DOHH2 (cell line): ENCODE results near the gene ST6GAL1.

ENCODE experiments used
- H3F3A ChIP-seq: fragments of 200-600 bp; sonication (generic), shearing (Covaris generic); 2 replicates; pipeline ENCODE4 v1.6.0; 2016; ENCODE audit warnings: antibody characterized with exemption, mild to moderate bottlenecking; ENCODE audit not compliant: control insufficient read depth, insufficient read depth
- H3K27ac ChIP-seq: fragments of 200-600 bp; sonication (generic); 2 replicates; pipeline ENCODE4 v1.5.1; 2014; ENCODE audit warnings: low read depth, mild to moderate bottlenecking, low read length, moderate library complexity
- H3K27me3 ChIP-seq: fragments of 200-600 bp; sonication (generic); 2 replicates; pipeline ENCODE4 v1.6.1; 2014; ENCODE audit warnings: mild to moderate bottlenecking, low read length, mixed read lengths; ENCODE audit not compliant: control insufficient read depth
- H3K36me3 ChIP-seq: fragments of 200-600 bp; sonication (generic); 2 replicates; pipeline ENCODE4 v1.6.1; 2014; ENCODE audit warnings: mild to moderate bottlenecking, low read length, moderate library complexity, mixed read lengths; ENCODE audit not compliant: control insufficient read depth
- H3K4me1 ChIP-seq: fragments of 200-600 bp; sonication (generic); 2 replicates; pipeline ENCODE4 v1.6.1; 2014; ENCODE audit warnings: mild to moderate bottlenecking, low read length, mixed read lengths; ENCODE audit not compliant: control insufficient read depth
- H3K4me2 ChIP-seq: fragments of 200-600 bp; sonication (generic); 2 replicates; pipeline ENCODE4 v1.6.0; 2014; ENCODE audit warnings: mild to moderate bottlenecking, low read length, moderate library complexity
- H3K4me3 ChIP-seq: fragments of 200-600 bp; sonication (generic); 2 replicates; pipeline ENCODE4 v1.5.1; 2014; ENCODE audit warnings: mild to moderate bottlenecking, low read length, mixed read lengths
- H3K79me2 ChIP-seq: fragments of 200-600 bp; sonication (generic); 2 replicates; pipeline ENCODE4 v1.6.1; 2014; ENCODE audit warnings: mild to moderate bottlenecking, low read length, mixed read lengths; ENCODE audit not compliant: control insufficient read depth
- H3K9me2 ChIP-seq: fragments of 200-600 bp; sonication (generic); replicated peaks from 2 replicates; pipeline ENCODE4 v1.6.1; 2014; ENCODE audit warnings: mild to moderate bottlenecking, low read length, mixed read lengths; ENCODE audit not compliant: control insufficient read depth
- H3K9me3 ChIP-seq: fragments of 200-600 bp; sonication (generic); 2 replicates; pipeline ENCODE4 v1.6.1; 2014; ENCODE audit warnings: antibody characterized with exemption, low read length, mixed read lengths; ENCODE audit not compliant: control insufficient read depth, insufficient read depth
- H4K20me1 ChIP-seq: fragments of 200-600 bp; sonication (generic); 2 replicates; pipeline ENCODE4 v1.6.0; 2014; ENCODE audit warnings: low read depth, mild to moderate bottlenecking, antibody characterized with exemption, low read length, moderate library complexity; ENCODE audit not compliant: control insufficient read depth, insufficient read depth
- EZH2phosphoT487 ChIP-seq: fragments of 200-600 bp; sonication (generic); IDR thresholded peaks from 2 replicates; pipeline ENCODE4 v1.6.1; 2017; ENCODE audit warnings: borderline replicate concordance, mild to moderate bottlenecking, antibody characterized with exemption, low read length, moderate library complexity, mixed read lengths
- TF ChIP-seq, protein P1 (sequence below): fragments of 200-600 bp; sonication (generic); IDR thresholded peaks from one replicate; pipeline ENCODE4 v1.5.1; 2014; ENCODE audit warnings: antibody characterized with exemption, mild to moderate bottlenecking, low read depth, low read length; ENCODE audit not compliant: poor library complexity, severe bottlenecking

The ST6GAL1 gene

GRCh38 chr3:186929685-186930084 lies 641 bp upstream of the ST6GAL1 start:
- peak overlapping the region; percentile 91 for H3K4me3 ChIP-seq
- H3K4me2 ChIP-seq: peak overlapping the region; percentile 78
- H3F3A ChIP-seq: peaks cover 9% of the 10 kb centered on the region; the same call in 1 of the 2 replicates
- H3K27ac ChIP-seq: no peak overlapping the region
- H3K36me3 ChIP-seq: peaks cover 39% of the 10 kb centered on the region
- H4K20me1 ChIP-seq: peaks cover 20% of the 10 kb centered on the region
- H3K4me1 ChIP-seq: peaks cover 56% of the 10 kb centered on the region
- peaks cover 43% of the 10 kb centered on the region for H3K79me2 ChIP-seq
- H3K9me2 ChIP-seq: no peaks in the 10 kb centered on the region
- TF ChIP-seq, protein P1, sequence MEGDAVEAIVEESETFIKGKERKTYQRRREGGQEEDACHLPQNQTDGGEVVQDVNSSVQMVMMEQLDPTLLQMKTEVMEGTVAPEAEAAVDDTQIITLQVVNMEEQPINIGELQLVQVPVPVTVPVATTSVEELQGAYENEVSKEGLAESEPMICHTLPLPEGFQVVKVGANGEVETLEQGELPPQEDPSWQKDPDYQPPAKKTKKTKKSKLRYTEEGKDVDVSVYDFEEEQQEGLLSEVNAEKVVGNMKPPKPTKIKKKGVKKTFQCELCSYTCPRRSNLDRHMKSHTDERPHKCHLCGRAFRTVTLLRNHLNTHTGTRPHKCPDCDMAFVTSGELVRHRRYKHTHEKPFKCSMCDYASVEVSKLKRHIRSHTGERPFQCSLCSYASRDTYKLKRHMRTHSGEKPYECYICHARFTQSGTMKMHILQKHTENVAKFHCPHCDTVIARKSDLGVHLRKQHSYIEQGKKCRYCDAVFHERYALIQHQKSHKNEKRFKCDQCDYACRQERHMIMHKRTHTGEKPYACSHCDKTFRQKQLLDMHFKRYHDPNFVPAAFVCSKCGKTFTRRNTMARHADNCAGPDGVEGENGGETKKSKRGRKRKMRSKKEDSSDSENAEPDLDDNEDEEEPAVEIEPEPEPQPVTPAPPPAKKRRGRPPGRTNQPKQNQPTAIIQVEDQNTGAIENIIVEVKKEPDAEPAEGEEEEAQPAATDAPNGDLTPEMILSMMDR: no peak
- TF ChIP-seq EZH2phosphoT487: no peak
- no peaks in the 10 kb centered on the region for H3K9me3 ChIP-seq
- H3K27me3 ChIP-seq: no peaks in the 10 kb centered on the region

DNA sequence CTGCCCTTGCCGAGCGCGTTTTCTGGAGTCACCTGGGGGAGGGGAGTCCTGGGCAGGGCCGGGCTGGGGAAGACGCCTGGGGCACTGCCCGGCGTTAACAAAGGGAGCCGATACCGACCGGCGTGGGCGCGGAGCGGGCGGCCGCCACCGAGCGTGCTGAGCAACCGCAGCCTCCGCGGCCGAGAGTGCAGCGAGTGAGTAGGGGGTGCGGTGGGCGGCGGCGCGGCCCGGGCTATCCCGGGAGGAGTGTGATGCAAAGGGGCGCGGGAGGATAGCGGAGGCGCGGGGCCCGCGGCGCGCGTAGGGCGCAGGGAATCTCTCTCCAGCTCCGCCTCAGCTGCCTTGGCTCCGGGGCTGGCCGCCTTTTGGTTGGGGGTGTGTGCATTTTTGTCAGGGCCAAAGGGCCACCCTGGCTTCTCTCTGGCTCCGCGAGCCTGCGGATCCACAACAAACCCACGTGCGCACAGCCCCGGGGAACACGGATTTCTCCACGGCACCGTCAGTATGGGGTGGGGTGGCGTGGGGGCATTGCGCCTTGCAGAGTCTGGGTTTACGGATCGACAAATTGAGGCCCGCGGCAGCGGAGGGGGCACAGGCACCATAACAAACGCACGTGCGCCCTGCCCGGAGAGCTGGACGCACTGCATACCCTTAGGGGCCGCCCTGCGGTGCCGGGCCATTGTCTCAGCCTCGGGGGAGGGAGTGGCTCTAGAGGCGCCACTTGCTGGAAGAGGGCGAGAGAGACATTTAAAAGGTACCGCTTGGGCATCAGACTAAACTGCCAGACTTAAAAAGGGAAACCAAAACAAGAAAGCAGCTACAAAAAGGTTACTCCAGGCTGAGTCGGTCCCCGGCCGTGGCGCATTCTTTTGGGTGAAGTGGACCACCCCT lies 560 bp downstream of the ST6GAL1 start:
- H3K4me1 ChIP-seq: peaks cover 49% of the 10 kb centered on the region
- H3K4me2 ChIP-seq: peak overlapping the region; percentile 78
- TF ChIP-seq, protein P1: peak; percentile 59
- TF ChIP-seq EZH2phosphoT487: no peak
- H3K79me2 ChIP-seq: peaks cover 55% of the 10 kb centered on the region
- H3F3A ChIP-seq: peaks cover 9% of the 10 kb centered on the region; the same call in 1 of the 2 replicates
- no peaks in the 10 kb centered on the region for H3K9me2 ChIP-seq
- H3K4me3 ChIP-seq: peak overlapping the region; percentile 91
- no peaks in the 10 kb centered on the region for H3K27me3 ChIP-seq
- H3K9me3 ChIP-seq: no peaks in the 10 kb centered on the region
- peaks cover 22% of the 10 kb centered on the region for H4K20me1 ChIP-seq
- H3K27ac ChIP-seq: peak overlapping the region; percentile 70
- peaks cover 50% of the 10 kb centered on the region for H3K36me3 ChIP-seq

GRCh38 chr3:186931532-186932280 lies 1.4 kb downstream of the ST6GAL1 start:
- H3K4me3 ChIP-seq: peak overlapping the region; percentile 91

More at GRCh38 chr3:186931532-186932280, 1.4 kb downstream of the ST6GAL1 start:
- Histone ChIP-seq H3K4me1 (peaks cover 43% of the 10 kb centered on the region), H3K9me3 (no peaks in the 10 kb centered on the region), H3K36me3 (peaks cover 54% of the 10 kb centered on the region), H4K20me1 (peaks cover 22% of the 10 kb centered on the region), H3K27me3 (no peaks in the 10 kb centered on the region), H3K9me2 (no peaks in the 10 kb centered on the region), H3F3A (peaks cover 6% of the 10 kb centered on the region; the same call in 1 of the 2 replicates), H3K79me2 (peaks cover 63% of the 10 kb centered on the region), H3K4me2 (peak overlapping the region; percentile 78), H3K27ac (peak overlapping the region; percentile 70)
- TF ChIP-seq, protein P1: no peak
- no peak for TF ChIP-seq EZH2phosphoT487
